ENCODE data around the gene IL17RD.
A peak's percentile ranks its signal among the peaks of the same experiment; 100 is the strongest.

IL17RD gene

DNA sequence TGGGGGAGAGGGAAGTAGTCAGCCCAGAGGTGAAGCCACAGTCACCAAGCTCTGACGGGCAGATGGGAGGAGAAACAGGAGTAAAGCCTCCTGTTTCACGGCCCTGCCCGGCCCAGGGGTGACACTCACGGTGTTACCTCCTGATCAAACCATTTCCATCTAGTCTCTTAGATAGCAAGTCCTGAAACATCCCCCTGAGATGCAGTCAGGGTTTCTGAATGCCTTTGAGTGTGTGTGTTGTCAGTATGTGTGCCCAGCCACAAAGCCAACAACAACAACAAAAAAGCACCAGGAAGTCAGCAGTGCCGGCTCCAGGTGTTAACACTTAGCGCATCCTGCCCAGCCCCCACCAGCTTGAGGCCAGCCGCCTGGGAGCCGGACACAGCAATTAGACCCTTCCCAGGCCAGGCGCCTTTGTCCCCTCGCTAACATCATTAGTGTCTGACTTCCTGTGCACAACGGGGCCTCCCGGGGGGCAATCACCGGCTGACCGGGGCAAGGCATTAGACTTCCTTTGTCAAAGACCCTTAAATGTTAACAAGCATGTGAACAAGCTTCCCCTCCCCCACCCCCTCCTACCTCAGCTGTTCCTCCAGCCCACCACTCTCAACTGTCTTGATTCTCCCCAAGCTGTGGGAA is 34.5 kb downstream of the IL17RD start:
- DNase-seq (ENCODE audit: low spot score), result no peak

- DNase-seq (ENCODE audit: low spot score), result no peak
These were observed 36.1 kb downstream of the IL17RD start for GRCh38 chr3:57128826-57129667.

DNA sequence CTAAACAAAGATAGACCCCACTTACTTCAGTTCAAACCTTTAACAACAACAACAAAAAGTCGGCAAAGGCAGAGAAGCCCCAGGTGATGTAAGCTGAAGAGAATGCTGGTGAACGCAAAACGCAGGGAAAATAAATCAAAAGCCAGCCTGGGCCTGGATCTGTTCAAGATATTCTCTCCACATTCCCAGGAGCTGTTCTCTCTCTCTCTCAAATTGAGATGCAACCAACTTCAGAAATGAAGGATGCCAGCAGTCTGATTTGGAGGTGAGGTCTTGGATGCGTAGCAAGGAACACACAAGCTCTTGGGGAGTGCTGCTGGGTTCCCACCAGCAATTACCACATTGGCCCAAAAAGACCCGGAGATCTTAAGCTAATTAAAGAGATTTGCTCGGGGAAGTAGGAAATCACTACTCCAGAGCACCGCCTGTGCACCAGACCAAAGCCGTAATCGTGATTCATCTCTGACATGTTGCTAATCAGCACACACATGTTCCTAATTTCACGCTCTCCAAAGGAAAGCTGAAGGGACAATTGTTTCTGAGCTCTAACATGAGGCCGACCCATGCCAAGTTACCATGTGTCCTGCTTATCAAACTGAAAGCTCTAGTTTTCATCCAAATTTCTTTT is 37.1 kb downstream of the IL17RD start:
- DNase-seq (ENCODE audit: low spot score), result no peak

DNA sequence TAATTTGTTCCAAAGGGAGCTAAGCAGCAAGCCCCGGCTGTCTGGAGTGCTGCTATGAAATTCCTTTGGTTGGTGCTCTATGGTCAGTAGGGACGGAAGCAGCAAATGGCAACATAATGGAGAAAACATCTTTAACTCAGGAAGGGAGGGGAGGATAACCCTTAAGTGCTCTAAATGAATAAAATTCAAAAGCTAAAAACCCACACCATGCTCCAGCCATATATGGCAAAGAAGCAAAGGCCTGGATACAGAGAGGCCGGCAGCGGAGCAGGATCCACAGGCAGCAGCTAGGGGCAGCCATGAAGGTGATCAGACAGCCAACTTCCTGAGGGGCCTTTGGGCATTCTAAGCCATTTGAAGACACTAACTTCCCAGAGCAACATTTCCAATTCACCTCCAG is 38.9 kb downstream of the IL17RD start:
- no peak for DNase-seq (ENCODE audit: low spot score)

DNA sequence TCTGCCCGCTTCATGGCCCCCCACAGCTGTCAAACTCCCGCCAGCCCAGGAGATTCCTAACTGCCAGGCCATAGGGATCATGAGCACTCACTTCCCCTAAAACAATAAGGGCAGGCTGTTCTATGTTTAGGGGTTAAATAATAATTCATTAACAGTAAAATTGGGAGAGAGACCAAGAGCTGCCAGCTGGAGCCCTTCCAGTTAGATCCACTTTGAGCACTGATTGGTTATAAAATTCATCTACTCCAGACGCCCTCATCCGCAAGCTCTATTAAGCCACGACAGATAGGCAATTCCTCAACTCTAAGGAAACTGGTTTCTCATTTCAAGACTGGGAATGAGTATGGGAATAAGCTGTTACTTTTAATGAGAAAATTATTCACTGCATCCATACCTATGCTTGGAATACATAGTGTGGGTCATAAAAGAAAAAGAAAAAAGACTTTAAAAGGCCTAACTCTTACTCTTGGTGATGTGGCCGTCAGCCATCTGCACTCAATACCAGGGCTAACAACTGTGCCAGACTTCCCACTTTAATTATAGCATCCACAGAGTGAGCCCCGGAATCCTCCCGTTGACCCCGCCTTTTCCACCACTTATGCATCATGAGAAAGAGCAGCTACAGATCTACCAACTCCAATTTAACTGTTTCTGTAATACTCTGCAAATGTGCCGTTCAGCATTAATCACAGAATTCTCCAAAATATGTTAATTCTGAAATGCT is 44.5 kb downstream of the IL17RD start:
- DNase-seq (ENCODE audit: low spot score), result no peak

DNA sequence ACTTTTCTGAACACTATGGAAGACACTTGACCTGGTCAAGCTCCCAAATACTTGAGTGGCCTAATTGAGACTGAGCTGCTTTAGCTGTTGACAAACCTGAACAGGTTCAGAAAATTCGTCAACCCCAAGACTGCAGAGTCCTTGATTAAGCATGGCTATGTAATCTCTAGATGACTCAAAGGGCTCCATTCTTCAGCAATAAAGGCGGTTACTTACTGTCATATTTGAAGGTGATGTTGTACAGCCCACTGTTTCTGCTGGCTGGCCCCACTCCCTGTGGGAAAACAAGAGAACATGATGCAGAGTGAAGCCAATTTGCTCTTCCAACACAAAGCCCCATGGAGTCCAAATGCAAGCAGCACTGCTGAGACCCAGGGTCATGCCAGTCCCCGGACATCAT is 45.1 kb downstream of the IL17RD start:
- DNase-seq (ENCODE audit: low spot score), result no peak

- DNase-seq (ENCODE audit: low spot score), result no peak
These were observed 46.9 kb downstream of the IL17RD start for GRCh38 chr3:57118254-57118653.

- no peak for DNase-seq (ENCODE audit: low spot score)
These were observed 48.7 kb downstream of the IL17RD start for GRCh38 chr3:57116501-57116900.

DNA sequence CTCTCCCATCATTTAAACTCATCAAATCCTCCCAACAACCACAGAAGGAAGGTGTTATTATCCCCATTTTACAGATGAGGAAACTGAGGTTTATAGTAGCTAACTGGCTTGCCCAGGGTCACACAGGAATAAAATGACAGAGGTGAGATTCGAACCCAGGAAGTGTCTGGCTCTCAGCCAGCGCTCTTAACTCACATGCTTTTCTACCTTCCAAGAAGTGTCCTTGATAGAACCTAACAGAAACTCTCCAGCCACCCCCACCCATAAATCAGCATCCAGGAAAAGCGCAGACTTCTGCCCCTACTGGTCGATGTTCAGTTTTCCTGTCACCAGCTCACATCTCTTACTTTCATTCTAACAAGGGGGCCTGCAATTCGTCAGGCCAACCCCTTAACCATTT is 52.9 kb downstream of the IL17RD start:
- no peak for DNase-seq (ENCODE audit: low spot score)

DNA sequence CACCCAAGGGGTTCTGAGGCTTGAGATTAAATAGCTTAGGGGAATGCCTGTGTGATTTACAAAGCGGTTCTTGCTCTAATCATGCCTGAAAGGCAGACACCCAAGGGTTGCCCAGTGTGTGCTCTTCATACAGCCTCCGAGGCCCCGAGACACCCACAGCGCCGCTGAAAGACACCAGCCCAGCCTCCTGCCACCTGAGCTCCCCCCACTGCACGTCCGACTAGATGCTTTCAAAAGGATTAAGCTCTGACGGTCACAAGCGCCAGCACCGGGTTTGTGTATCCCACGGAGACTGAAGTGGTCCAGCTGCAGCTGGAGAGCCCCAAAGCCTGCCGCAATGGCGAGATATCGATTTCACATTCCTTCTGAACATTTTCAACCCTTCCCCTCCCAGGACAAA is 54.4 kb downstream of the IL17RD start:
- no peak for DNase-seq (ENCODE audit: low spot score)

GRCh38 chr3:57110214-57110613 is 54.9 kb downstream of the IL17RD start:
- no peak for DNase-seq (ENCODE audit: low spot score)

GRCh38 chr3:57109437-57110199 is 55.5 kb downstream of the IL17RD start:
- peak; percentile 12 for DNase-seq (ENCODE audit: low spot score)

DNA sequence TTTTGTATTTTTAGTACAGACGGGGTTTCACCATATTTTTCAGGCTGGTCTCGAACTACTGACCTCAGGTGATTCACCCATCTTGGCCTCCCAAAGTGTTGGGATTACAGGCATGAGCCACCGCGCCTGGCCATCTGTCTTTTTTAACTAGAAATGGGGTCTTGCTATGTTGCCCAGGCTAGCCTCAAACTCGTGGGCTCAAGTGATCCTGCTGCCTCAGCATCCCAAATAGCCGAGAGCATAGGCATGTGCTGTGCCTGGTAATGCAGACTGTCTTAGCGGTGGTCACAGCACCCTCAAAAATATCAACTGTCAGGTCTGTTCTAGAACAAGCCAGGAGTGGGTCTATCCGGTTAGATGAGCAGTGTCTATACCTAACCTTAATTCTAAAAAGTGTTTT is 56.5 kb downstream of the IL17RD start:
- DNase-seq (ENCODE audit: low spot score), result no peak

GRCh38 chr3:57105585-57105984 is 59.6 kb downstream of the IL17RD start:
- no peak for DNase-seq (ENCODE audit: low spot score)

- peak; percentile 74 for DNase-seq (ENCODE audit: low spot score)
These were observed 65.0 kb downstream of the IL17RD start for GRCh38 chr3:57100046-57100695.

GRCh38 chr3:57098418-57099310 is 66.5 kb downstream of the IL17RD start:
- DNase-seq (ENCODE audit: low spot score), result no peak

GRCh38 chr3:57097536-57097935 is 67.6 kb downstream of the IL17RD start:
- no peak for DNase-seq (ENCODE audit: low spot score)

DNA sequence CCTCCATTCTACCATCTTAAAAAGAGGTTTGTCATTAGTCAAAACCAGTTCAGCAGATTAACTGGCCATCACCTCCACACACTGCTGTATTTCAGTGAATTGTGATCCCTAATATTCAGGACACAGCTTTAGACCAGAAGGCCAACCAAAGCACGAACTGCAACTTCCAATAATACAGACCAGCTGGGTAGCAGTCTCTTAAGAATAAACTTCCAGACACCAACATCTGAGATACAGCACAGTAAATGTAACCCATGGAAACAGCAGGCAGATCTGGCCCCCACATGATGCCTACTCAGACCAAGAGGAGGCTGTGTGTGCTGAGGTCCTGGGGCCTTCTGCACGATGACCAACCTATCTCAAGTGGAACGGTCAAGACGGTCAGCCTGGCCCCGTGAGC is 69.8 kb downstream of the IL17RD start:
- no peak for DNase-seq (ENCODE audit: low spot score)

GRCh38 chr3:57094575-57094974 is 70.6 kb downstream of the IL17RD start:
- no peak for DNase-seq (ENCODE audit: low spot score)

DNA sequence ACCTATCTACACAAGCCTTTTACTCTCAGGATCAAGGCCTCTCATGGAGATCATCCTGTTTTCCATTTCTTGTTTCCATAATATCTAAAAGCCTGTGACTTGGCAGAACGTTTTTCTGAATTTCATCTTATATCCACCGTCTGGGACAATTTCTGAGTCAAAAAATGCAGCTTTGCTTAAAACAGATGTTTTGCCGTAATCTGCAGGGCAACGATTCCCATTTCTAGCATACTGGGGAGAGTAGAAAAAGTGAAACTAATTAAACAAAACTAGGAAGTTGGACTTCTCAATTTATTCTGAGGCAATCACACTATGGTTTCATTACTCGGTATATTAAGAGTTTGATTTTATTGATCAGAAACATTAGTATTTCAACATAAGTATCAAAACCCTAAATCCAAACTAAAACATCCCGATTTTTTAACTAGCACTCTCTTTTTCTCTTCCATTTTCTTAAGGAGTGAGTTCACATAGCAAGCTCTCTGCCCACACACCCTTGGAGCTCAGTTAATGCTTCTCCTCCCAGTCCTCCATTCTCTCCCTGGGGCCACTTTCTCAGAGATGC is 71.1 kb downstream of the IL17RD start:
- no peak for DNase-seq (ENCODE audit: low spot score)
